ENCODE data around the gene NFKBIL1. TPM values are rescaled to one million over a fixed set of nuclear protein-coding genes. Genes with fewer than 3 reads are reported as not detected.
A peak's percentile ranks its signal among the peaks of the same experiment; 100 is the strongest.

NFKBIL1 gene
- total and polyA plus RNA-seq, 3 donors from 2014 or later, result 25.9 to 55.3 (median 51.2) TPM

DNA sequence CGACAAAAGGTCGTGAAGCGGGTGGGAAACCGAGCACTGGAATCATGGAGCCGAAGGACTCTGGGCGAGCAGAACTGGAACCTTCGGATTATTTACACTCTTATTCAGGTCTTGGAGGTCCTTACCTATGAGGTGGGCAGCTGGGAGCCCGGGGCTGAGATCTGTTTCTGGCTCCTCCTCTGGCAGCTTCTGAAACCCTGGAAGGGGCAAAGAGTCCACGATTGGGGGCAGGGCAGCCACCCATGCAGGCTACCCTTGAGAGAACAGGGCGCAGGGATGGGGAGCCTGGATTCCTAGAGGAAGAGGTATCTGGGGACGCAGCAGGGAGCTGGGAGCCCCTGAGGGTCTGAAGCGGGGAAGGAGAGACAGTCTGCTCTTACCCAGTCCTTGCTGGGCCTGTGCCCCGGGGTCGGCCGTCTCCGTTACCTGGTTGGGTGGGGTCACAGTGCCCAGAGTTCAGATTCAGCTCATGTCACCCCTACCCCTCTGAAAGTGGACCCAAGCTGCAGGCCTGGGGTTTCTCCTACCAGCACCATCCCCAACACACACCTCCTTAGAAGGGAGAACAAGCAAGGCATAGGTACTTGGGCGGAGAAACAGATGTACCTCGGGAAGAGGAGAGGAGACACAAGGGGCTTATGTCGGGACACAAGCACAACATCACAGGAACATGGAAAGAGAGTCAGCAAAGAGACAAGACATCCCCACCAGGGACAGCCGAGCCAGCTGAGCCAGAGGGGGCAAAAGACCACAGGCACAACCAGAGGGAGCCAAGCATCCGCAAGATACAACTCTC lies 34.2 kb downstream of the NFKBIL1 start:
- intact Hi-C loops (cut with DNase I; ENCODE audit: low total_unique reads), result no loop called here
- WGBS, 2 donors, result 14 to 26% methylated on average over 16 to 21 of the region's 21 CpGs
- H3K27me3 ChIP-seq, result no peaks in the 10 kb centered on the region
- peak overlapping the region; percentile 59 to 60 for H3K4me3 ChIP-seq
- TF ChIP-seq, protein P1, sequence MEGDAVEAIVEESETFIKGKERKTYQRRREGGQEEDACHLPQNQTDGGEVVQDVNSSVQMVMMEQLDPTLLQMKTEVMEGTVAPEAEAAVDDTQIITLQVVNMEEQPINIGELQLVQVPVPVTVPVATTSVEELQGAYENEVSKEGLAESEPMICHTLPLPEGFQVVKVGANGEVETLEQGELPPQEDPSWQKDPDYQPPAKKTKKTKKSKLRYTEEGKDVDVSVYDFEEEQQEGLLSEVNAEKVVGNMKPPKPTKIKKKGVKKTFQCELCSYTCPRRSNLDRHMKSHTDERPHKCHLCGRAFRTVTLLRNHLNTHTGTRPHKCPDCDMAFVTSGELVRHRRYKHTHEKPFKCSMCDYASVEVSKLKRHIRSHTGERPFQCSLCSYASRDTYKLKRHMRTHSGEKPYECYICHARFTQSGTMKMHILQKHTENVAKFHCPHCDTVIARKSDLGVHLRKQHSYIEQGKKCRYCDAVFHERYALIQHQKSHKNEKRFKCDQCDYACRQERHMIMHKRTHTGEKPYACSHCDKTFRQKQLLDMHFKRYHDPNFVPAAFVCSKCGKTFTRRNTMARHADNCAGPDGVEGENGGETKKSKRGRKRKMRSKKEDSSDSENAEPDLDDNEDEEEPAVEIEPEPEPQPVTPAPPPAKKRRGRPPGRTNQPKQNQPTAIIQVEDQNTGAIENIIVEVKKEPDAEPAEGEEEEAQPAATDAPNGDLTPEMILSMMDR (IDR thresholded peaks at IDR 0.05), result no peak
- TF ChIP-seq POLR2A (IDR thresholded peaks at IDR 0.05), result no peak
- H3K36me3 ChIP-seq (ENCODE audit: low read depth, missing control alignments), result no peaks in the 10 kb centered on the region
- H3K9me3 ChIP-seq, result no peaks in the 10 kb centered on the region
- H3K4me1 ChIP-seq, result no peaks in the 10 kb centered on the region
- DNase-seq, result peak; percentile 26
- peak overlapping the region; percentile 4 to 60 for H3K27ac ChIP-seq

DNA sequence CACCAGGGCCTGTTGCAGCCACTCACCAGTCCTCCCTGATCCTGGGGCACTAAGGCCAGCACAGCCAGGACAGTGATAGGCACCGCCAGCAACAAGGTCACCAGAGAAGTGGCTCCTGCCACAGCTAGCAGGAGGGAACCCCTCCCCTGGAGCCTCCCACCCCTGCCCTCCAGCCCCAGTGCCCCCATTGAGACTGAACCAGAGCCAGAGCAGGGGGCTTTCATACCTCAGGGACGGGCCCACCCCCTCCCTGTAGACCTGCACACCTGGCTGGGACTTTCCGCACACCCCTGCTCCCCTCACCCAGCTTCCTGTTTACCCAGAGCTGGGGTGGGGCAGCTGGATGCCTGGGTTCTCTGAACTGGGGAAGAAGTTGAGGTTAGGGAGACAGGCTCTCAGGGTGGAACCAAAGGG lies 34.8 kb downstream of the NFKBIL1 start, which contains the start of gene LTB:
TSS of gene LTB (minus strand) at position 195 of the 414 bp plus-strand sequence. CDS start at position 188, 7 bp downstream.
- H3K4me3 ChIP-seq, result peak within 1 kb of the TSS; percentile 59 to 60
- H3K4me1 ChIP-seq, result no peaks in the 10 kb centered on the region
- intact Hi-C loops (cut with DNase I; ENCODE audit: low total_unique reads), result no loop called here
- DNase-seq, result no peak
- H3K27me3 ChIP-seq, result no peaks in the 10 kb centered on the region
- H3K27ac ChIP-seq, result peak within 1 kb of the TSS; percentile 4 to 60
- 70% methylated on average over 3 of the region's 3 CpGs; no CpG with 5 or more reads in 1 of the 2 donors for WGBS, 2 donors
- TF ChIP-seq POLR2A (IDR thresholded peaks at IDR 0.05), result no peak
- TF ChIP-seq, protein P1 (IDR thresholded peaks at IDR 0.05), result no peak
- no peaks in the 10 kb centered on the region for H3K9me3 ChIP-seq
- no peaks in the 10 kb centered on the region for H3K36me3 ChIP-seq (ENCODE audit: low read depth, missing control alignments)

GRCh38 chr6:31585491-31585890 lies 38.1 kb downstream of the NFKBIL1 start:
- no peak overlapping the region for H3K27ac ChIP-seq

DNA sequence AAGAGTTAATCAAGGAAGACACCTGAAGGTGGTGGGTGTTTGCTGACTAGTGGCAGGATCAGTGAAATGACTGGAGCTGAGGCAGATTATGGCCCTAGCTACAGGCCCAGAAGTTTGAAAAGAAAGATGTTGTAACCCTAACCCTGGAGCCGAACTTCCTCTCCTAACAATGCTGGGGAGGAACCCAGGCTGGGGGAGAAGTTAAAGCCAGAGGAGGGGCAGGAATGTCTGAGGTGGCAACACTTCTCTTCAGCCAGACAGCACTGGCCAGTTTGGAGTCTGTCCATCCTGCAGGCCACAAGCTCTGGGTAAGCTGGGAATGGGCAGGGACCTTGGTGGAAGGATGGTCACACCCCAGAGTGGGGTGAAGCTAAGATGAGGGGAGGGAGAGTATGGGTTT lies 38.6 kb downstream of the NFKBIL1 start, which contains the start of gene LST1:
TSS of gene LST1 (plus strand) at position 270 of the 400 bp plus-strand sequence. CDS start 1,023 bp downstream, outside the sequence.
- TF ChIP-seq, protein P1 (IDR thresholded peaks at IDR 0.05), result no peak

More at GRCh38 chr6:31585491-31585890, 38.1 kb downstream of the NFKBIL1 start:
- Histone ChIP-seq H3K27me3 (no peaks in the 10 kb centered on the region), H3K9me3 (no peaks in the 10 kb centered on the region), H3K4me3 (no peak overlapping the region), H3K4me1 (no peaks in the 10 kb centered on the region), H3K36me3 (ENCODE audit: low read depth, missing control alignments) (no peaks in the 10 kb centered on the region)
- no peak for DNase-seq
- 80 to 89% methylated on average over 2 of the region's 2 CpGs for WGBS, 2 donors
- intact Hi-C loops (cut with DNase I; ENCODE audit: low total_unique reads), result no loop called here
- TF ChIP-seq, protein P1 (IDR thresholded peaks at IDR 0.05), result no peak

More for the DNA sequence above, 38.6 kb downstream of the NFKBIL1 start, which contains the start of gene LST1:
- H3K27me3 ChIP-seq, result no peaks in the 10 kb centered on the region
- H3K36me3 ChIP-seq (ENCODE audit: low read depth, missing control alignments), result no peaks in the 10 kb centered on the region
- no peak within 1 kb of the TSS for H3K27ac ChIP-seq
- intact Hi-C loops (cut with DNase I; ENCODE audit: low total_unique reads), result no loop called here
- no peak within 1 kb of the TSS for H3K4me3 ChIP-seq
- no peak for DNase-seq
- H3K4me1 ChIP-seq, result no peaks in the 10 kb centered on the region
- WGBS, 2 donors, result 56 to 73% methylated on average over 1 of the region's 1 CpG
- no peaks in the 10 kb centered on the region for H3K9me3 ChIP-seq

All from testis (tissue), 3 donors.